Tibial nerve (tissue), 4 donors: ENCODE results near the gene SIK2.

ENCODE experiments used
- CTCF ChIP-seq, 5 experiments: fragments of 200-600 bp in 3 of 5; fragments of 450-650 bp in 2 of 5; sonication (generic) in 3 of 5; IDR thresholded peaks; one replicate each; pipeline ENCODE4 v1.5.1; 2016 to 2019; ENCODE audit warnings: antibody characterized with exemption in 5 of 5, mild to moderate bottlenecking in 3 of 5, moderate library complexity in 2 of 5
- EP300 ChIP-seq, 2 donors: sonication (generic); formaldehyde crosslinking; IDR thresholded peaks; one replicate each; pipeline ENCODE4 v1.6.1; 2017; ENCODE audit warnings: antibody characterized with exemption in 2 of 2, mild to moderate bottlenecking in 1 of 2

- TF ChIP-seq CTCF (IDR thresholded peaks at IDR 0.05) (no peak), EP300 (IDR thresholded peaks at IDR 0.05) (no peak)
Measured at GRCh38 chr11:111642542-111642941, 40.3 kb downstream of the SIK2 start.
